DND-41 (cell line): ENCODE measurements around the gene SLC35B3.

Experiments
- ATAC-seq: fragments of 200-7000 bp; cut with Tn5 transposase; 3 replicates; pipeline ENCODE4 v1.9.1; 2021; ENCODE audit warnings: low read depth; ENCODE audit not compliant: insufficient read depth
- DNase-seq: peaks from one replicate; pipeline ENCODE4 v3.0.0-alpha.2; 2020
- H2AFZ ChIP-seq: 2 replicates; pipeline ENCODE4 v1.6.0; 2012; ENCODE audit warnings: low read depth, low read length
- H3K27ac ChIP-seq: 2 replicates; pipeline ENCODE4 v1.5.1; 2012; ENCODE audit warnings: low read length, inconsistent platforms
- H3K27me3 ChIP-seq: fragments of 200-600 bp; sonication (generic); 2 replicates; pipeline ENCODE4 v1.6.0; 2012; ENCODE audit warnings: low read length, mild to moderate bottlenecking, inconsistent platforms; ENCODE audit not compliant: insufficient read depth, poor library complexity
- H3K36me3 ChIP-seq: 2 replicates; pipeline ENCODE4 v1.5.1; 2012; ENCODE audit warnings: low read length, inconsistent platforms; ENCODE audit not compliant: insufficient read depth
- H3K4me1 ChIP-seq: 2 replicates; pipeline ENCODE4 v1.5.1; 2012; ENCODE audit warnings: mild to moderate bottlenecking, low read length; ENCODE audit not compliant: insufficient read depth
- H3K4me2 ChIP-seq: 2 replicates; pipeline ENCODE4 v1.6.0; 2012; ENCODE audit warnings: mild to moderate bottlenecking, moderate library complexity, low read length, inconsistent platforms; ENCODE audit not compliant: insufficient read depth
- H3K4me3 ChIP-seq, 2 experiments: fragments of 200-600 bp in 1 of 2; shearing (Covaris generic) in 1 of 2; 2 replicates each; pipeline ENCODE4 v1.5.1; 2012 to 2016; ENCODE audit warnings: inconsistent platforms in 2 of 2, low read length in 2 of 2, mild to moderate bottlenecking in 2 of 2, low read depth in 1 of 2, moderate library complexity in 1 of 2
- H3K79me2 ChIP-seq: 2 replicates; pipeline ENCODE4 v1.6.0; 2012; ENCODE audit warnings: low read length, inconsistent platforms; ENCODE audit not compliant: insufficient read depth
- H3K9ac ChIP-seq: 2 replicates; pipeline ENCODE4 v1.6.0; 2012; ENCODE audit warnings: low read depth, mild to moderate bottlenecking, inconsistent platforms, low read length, moderate library complexity
- H3K9me3 ChIP-seq: 2 replicates; pipeline ENCODE4 v1.5.1; 2012; ENCODE audit warnings: low read length, moderate library complexity, mild to moderate bottlenecking, inconsistent platforms; ENCODE audit not compliant: insufficient read depth, severe bottlenecking
- H4K20me1 ChIP-seq: 2 replicates; pipeline ENCODE4 v1.6.0; 2012; ENCODE audit warnings: low read length; ENCODE audit not compliant: insufficient read depth
- EZH2 ChIP-seq: IDR thresholded peaks from 3 replicates; pipeline ENCODE4 v1.6.1; 2012; ENCODE audit warnings: borderline replicate concordance, low read depth, mild to moderate bottlenecking, moderate library complexity, low read length, inconsistent platforms; ENCODE audit not compliant: severe bottlenecking
- TF ChIP-seq, protein P1 (sequence below): IDR thresholded peaks from 2 replicates; pipeline ENCODE4 v1.5.1; 2012; ENCODE audit warnings: borderline replicate concordance, low read length, moderate library complexity, mild to moderate bottlenecking; ENCODE audit not compliant: poor library complexity, severe bottlenecking; ENCODE audit errors: extremely low read depth

The SLC35B3 gene

DNA sequence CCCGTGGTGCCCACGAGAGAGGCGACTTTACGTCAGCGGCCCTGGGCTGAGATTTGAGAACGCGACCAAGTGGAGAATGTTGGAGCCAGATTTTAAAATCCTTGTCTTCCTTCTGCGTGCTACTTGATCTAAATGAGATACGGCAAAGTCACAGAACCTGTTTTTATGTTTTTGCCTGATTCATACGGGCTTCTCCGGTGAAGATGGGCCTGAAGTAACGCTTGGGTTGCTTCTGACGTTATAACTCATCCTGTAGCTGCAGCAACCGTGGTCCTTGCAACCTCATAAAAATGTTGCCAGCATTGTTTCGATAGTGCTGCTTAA, 462 bp upstream of the SLC35B3 start:
- Histone ChIP-seq H3K27me3 (no peaks in the 10 kb centered on the region), H3K9me3 (peaks cover 5% of the 10 kb centered on the region), H3K4me3 (peak overlapping the region in 1 of 2 experiments; percentile 99; a peak in 2 of 4 replicates), H3K36me3 (peaks cover 4% of the 10 kb centered on the region), H3K79me2 (peaks cover 19% of the 10 kb centered on the region), H4K20me1 (no peaks in the 10 kb centered on the region), H3K9ac (peak overlapping the region; percentile 96), H2AFZ (peak overlapping the region; percentile 99), H3K27ac (peak overlapping the region; percentile 99), H3K4me2 (peak overlapping the region; percentile 68), H3K4me1 (peaks cover 30% of the 10 kb centered on the region)
- DNase-seq, result no peak
- TF ChIP-seq EZH2, result no peak
- TF ChIP-seq, protein P1, sequence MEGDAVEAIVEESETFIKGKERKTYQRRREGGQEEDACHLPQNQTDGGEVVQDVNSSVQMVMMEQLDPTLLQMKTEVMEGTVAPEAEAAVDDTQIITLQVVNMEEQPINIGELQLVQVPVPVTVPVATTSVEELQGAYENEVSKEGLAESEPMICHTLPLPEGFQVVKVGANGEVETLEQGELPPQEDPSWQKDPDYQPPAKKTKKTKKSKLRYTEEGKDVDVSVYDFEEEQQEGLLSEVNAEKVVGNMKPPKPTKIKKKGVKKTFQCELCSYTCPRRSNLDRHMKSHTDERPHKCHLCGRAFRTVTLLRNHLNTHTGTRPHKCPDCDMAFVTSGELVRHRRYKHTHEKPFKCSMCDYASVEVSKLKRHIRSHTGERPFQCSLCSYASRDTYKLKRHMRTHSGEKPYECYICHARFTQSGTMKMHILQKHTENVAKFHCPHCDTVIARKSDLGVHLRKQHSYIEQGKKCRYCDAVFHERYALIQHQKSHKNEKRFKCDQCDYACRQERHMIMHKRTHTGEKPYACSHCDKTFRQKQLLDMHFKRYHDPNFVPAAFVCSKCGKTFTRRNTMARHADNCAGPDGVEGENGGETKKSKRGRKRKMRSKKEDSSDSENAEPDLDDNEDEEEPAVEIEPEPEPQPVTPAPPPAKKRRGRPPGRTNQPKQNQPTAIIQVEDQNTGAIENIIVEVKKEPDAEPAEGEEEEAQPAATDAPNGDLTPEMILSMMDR, result no peak
- ATAC-seq, result no peak

DNA sequence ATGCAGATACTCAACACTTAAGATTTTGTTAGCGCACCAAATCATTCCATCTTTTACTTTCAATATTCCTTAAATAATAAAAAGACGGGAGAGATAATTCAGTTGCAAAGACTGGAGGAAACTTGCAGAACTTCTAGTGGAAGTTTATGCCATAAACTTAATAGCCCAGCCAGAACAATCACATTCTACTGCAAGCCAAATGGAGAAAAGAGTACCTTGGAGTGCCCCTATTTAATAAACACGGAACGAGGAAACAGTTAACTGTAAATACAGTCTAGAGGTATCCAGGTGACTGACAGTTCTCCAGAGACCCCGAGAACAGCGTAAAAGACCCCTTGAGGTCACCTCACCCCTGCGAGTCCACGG, 635 bp downstream of the SLC35B3 start:
- Histone ChIP-seq H3K27ac (peak overlapping the region; percentile 99), H2AFZ (peak overlapping the region; percentile 99), H3K4me3 (peak overlapping the region; percentile 83 to 99), H3K9me3 (peaks cover 5% of the 10 kb centered on the region), H3K9ac (peak overlapping the region; percentile 96), H3K27me3 (no peaks in the 10 kb centered on the region), H3K36me3 (peaks cover 8% of the 10 kb centered on the region), H3K4me2 (peak overlapping the region; percentile 68), H4K20me1 (no peaks in the 10 kb centered on the region), H3K79me2 (peaks cover 19% of the 10 kb centered on the region), H3K4me1 (peaks cover 30% of the 10 kb centered on the region)
- no peak; the same call in 2 of the 3 replicates for ATAC-seq
- TF ChIP-seq, protein P1, result no peak
- TF ChIP-seq EZH2, result no peak
- DNase-seq, result no peak

DNA sequence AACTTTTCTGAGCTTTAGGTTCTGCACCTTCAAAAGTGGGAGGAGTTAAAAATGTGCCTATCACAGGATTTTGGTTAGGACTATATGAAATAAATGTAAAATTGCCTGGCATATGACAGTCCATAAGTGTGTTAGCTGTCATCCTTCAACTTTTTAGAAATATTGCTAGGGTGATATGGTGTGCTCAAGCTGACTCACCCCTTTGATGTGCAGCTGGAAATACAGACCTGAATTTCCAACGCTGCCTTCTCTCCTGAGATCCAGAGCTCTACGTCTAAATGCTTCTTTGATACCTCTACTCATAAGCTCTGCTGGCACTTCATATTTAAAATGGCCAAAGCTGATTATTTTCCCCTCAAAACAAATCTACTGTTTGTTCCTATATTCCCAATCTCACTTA, 2.7 kb downstream of the SLC35B3 start:
- DNase-seq, result no peak

More for the DNA sequence above, 2.7 kb downstream of the SLC35B3 start:
- Histone ChIP-seq H3K36me3 (peaks cover 12% of the 10 kb centered on the region), H3K27ac (no peak overlapping the region), H3K4me3 (no peak overlapping the region), H3K4me1 (peaks cover 30% of the 10 kb centered on the region), H3K9ac (no peak overlapping the region), H4K20me1 (no peaks in the 10 kb centered on the region), H2AFZ (no peak overlapping the region), H3K4me2 (peak overlapping the region; percentile 68; the same call in 1 of the 2 replicates), H3K9me3 (peaks cover 5% of the 10 kb centered on the region), H3K27me3 (no peaks in the 10 kb centered on the region), H3K79me2 (peaks cover 19% of the 10 kb centered on the region)
- no peak for TF ChIP-seq EZH2
- TF ChIP-seq, protein P1, result no peak
- no peak for ATAC-seq
